Measurements from ENCODE around the gene RNF11.

Gene RNF11

GRCh38 chr1:51294566-51295184 lies 58.6 kb downstream of the RNF11 start:
- no peak for DNase-seq (ENCODE audit: low read depth)
- H3K4me3 ChIP-seq (ENCODE audit: low read length) = no peak overlapping the region
- no peak for TF ChIP-seq CTCF (conservative IDR thresholded peaks at IDR 0.05; ENCODE audit: low read depth, low read length)

GRCh38 chr1:51295926-51296325 lies 59.9 kb downstream of the RNF11 start:
- TF ChIP-seq CTCF (conservative IDR thresholded peaks at IDR 0.05; ENCODE audit: low read depth, low read length) = no peak
- H3K4me3 ChIP-seq (ENCODE audit: low read length) = no peak overlapping the region
- DNase-seq (ENCODE audit: low read depth) = no peak

GRCh38 chr1:51296383-51297357 lies 60.6 kb downstream of the RNF11 start:
- H3K4me3 ChIP-seq (ENCODE audit: low read length) = peak overlapping the region; percentile 42
- DNase-seq (ENCODE audit: low read depth) = peak; percentile 20
- TF ChIP-seq CTCF (conservative IDR thresholded peaks at IDR 0.05; ENCODE audit: low read depth, low read length) = peak; percentile 98

GRCh38 chr1:51297401-51298321 lies 61.6 kb downstream of the RNF11 start:
- DNase-seq (ENCODE audit: low read depth) = no peak
- TF ChIP-seq CTCF (conservative IDR thresholded peaks at IDR 0.05; ENCODE audit: low read depth, low read length) = no peak
- no peak overlapping the region for H3K4me3 ChIP-seq (ENCODE audit: low read length)

- TF ChIP-seq CTCF (conservative IDR thresholded peaks at IDR 0.05; ENCODE audit: low read depth, low read length) = no peak
- H3K4me3 ChIP-seq (ENCODE audit: low read length) = no peak overlapping the region
- DNase-seq (ENCODE audit: low read depth) = no peak
Observed at GRCh38 chr1:51298322-51298705, 62.2 kb downstream of the RNF11 start.

- DNase-seq (ENCODE audit: low read depth) = no peak
- H3K4me3 ChIP-seq (ENCODE audit: low read length) = no peak overlapping the region
- TF ChIP-seq CTCF (conservative IDR thresholded peaks at IDR 0.05; ENCODE audit: low read depth, low read length) = no peak
Observed at GRCh38 chr1:51299185-51299885, 63.3 kb downstream of the RNF11 start.

Measured in retinal pigment epithelial cell (primary cell).